GM20000 (cell line): ENCODE measurements around the gene MYPN.
"Not testable (repeated sequence)": the region's sequence is repeated elsewhere in the genome, so short reads cannot be mapped to it uniquely, and the experiment has no call there.

ENCODE experiments used
- DNase-seq: peaks from one replicate; pipeline ENCODE4 v3.0.0; 2012; ENCODE audit warnings: low spot score
- CTCF ChIP-seq: IDR thresholded peaks from 2 replicates; pipeline ENCODE4 v1.5.1; 2012; ENCODE audit warnings: mild to moderate bottlenecking, control low read depth; ENCODE audit errors: extremely low read depth, missing control alignments

Gene MYPN

GRCh38 chr10:68109331-68109730 lies at the start of gene MYPN:
Gene MYPN (plus strand): TSS chr10:68109488. CDS start chr10:68121439, 11,951 bp downstream.
- no peak for TF ChIP-seq CTCF
- no peak for DNase-seq

DNA sequence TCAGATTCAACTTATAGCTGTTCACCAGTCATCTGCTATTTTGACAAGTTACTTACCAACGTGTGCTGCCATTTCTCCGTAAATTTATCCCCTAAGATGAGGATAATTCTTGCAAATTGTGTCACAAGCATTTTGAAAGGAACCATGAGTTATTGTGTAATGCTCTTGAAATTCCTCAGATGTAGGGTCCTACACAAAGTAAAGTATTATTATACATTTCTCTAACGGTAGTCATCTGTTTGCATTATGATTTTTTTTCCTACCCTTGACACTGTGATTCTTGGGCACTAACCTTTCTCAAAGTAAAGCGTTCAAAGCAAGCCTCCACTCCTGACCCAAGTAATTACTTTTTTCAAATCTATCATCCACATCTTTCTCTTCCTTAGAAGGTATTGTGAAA lies 42.3 kb upstream of the MYPN start:
- no peak for TF ChIP-seq CTCF

GRCh38 chr10:68067508-68067907 lies 41.8 kb upstream of the MYPN start:
- TF ChIP-seq CTCF: no peak

More for the DNA sequence above, 42.3 kb upstream of the MYPN start:
- no peak for DNase-seq

GRCh38 chr10:68073631-68074030 lies 35.7 kb upstream of the MYPN start:
- no peak for TF ChIP-seq CTCF
- DNase-seq: no peak

More at GRCh38 chr10:68067508-68067907, 41.8 kb upstream of the MYPN start:
- no peak for DNase-seq

DNA sequence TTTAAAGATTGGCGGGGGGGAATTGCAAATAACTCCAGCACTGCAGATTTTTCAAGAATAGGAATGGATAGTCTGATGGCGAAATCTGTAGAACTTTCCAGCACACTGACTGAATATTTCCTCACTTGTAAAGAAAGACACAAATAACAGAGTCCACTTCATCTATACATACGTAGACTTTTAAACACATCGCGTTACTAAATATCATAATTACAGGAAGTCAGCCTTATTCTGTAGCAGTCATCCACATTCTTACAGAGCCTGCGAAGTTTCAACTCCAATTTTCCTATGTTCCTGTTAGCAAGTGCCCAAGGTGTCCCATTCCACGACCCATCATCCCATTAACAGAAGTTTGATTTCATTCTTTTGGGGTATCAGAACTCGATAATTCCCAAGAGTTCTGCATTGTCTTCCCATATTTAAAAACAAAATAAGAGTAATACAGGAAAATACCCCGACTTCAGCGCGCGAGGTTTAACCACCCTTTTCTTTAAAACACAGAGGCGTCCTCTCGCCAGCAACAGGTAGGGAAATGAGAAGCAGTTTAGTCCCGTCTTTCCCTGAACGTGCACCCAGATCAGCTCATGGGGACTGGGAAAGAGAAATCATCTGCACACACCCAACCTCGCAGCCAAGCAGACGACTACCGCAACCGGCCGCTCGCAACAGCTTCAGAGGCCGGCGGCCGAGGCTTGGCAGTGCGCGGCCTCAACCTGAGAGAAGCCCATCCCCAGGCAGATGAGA lies 35.1 kb upstream of the MYPN start:
- TF ChIP-seq CTCF: no peak
- DNase-seq: peak; percentile 13

DNA sequence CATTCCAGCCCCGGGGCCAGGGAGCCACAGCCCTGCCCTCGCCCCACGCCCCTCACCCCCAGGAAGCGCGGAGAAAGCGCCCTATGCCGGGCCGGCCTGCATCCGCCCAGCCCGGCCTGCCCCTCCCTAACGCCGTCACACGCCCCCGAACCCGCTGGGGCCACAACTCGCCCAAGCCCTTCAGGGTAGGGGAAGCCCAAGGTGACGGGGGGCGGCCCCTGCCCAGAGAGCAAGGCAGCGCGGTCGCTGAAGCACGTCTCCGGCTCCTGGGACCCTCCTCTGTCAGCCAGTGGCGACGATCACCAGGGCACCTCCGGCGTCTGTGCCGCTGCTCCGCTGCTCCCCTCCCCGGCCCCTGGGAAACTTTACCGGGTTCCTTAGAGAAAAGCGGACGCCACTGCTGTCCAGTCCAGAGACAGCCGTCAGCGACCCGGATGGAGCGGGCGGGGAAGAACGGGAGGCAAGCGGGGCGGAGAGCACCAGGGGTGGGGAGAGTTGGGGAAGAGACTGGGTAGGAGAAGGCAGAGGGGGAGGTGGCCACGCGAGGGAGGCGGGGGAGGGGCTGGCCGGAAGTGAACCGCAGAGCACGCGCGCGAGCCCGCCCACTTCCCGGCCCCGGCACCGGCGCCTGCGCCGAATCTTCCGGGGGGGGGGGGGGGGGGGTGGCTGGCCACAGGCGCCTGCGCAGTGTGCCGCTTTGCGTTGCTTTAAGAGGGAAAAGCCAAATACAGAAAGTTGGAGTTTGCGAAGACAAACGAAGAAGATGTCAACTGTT lies 34.3 kb upstream of the MYPN start, which contains the start of gene HERC4:
HERC4 (minus strand) TSS at position 509 of the 775 bp plus-strand sequence. CDS start 2,175 bp downstream, outside the sequence.
- DNase-seq: peak; percentile 96
- TF ChIP-seq CTCF: no peak

DNA sequence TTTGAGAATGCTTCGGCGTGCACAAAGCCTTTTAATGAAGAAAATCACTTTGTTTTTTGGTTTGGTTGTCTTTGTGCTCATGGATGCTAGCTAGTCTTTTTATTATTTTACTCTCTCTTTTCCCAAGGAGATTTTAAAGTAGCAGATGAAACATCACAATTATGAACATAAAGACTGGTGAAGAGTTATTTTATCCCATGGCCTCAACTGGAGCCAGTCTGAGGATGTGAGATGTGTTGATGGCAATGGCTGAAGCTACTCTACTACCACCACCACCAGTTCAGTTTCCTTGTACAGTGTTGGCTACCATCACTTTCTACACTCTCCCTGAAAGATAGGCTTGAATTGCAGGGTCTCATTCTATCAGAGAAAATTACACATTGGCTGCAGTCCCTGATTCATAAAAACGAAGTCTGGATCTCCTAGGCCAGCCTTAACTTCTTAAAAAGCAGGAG lies 33.7 kb upstream of the MYPN start:
- no peak for TF ChIP-seq CTCF
- DNase-seq: peak; percentile 21

DNA sequence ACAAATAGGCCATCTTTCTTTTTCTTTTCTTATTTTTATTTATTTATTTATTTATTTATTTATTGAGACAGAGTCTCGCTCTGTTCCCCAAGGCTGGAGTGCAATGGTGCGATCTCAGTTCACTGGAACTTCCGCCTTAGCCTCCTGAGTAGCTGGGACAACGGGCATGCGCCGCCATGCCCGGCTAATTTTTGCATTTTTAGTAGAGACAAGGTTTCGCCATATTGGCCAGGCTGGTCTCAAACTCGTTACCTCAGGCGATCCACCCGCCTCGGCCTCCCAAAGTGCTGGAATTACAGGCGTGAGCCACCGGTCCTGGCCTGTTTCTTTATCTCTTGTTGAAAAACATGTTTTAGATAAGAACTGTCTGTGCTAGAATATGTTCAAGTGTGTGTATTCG lies 33.2 kb upstream of the MYPN start:
- DNase-seq: not testable (repeated sequence)
